NCI-H510A treated with DMSO at 0.1 percent for 48 hours (cell line): ENCODE measurements around the gene ARRDC3.
"Not testable (repeated sequence)": the region's sequence is repeated elsewhere in the genome, so short reads cannot be mapped to it uniquely, and the experiment has no call there.

Experiments
- DNase-seq: peaks from one replicate; lab custom pipeline; 2025; lab: John Stamatoyannopoulos, UW

ARRDC3 gene

GRCh38 chr5:91359962-91360609, 23.0 kb downstream of the ARRDC3 start:
- DNase-seq: no peak

GRCh38 chr5:91357806-91358205, 25.3 kb downstream of the ARRDC3 start:
- DNase-seq: no peak

- peak; percentile 27 for DNase-seq
Observed at GRCh38 chr5:91357012-91357634, 26.0 kb downstream of the ARRDC3 start.

- not testable (repeated sequence) for DNase-seq
Observed at GRCh38 chr5:91354867-91355266, 28.2 kb downstream of the ARRDC3 start.

- DNase-seq: no peak
Observed at GRCh38 chr5:91352831-91353695, 30.1 kb downstream of the ARRDC3 start.

GRCh38 chr5:91345461-91345860, 37.7 kb downstream of the ARRDC3 start:
- no peak for DNase-seq

GRCh38 chr5:91344661-91345200, 38.4 kb downstream of the ARRDC3 start:
- DNase-seq: not testable (repeated sequence)

- no peak for DNase-seq
Observed at GRCh38 chr5:91343916-91344315, 39.2 kb downstream of the ARRDC3 start.

GRCh38 chr5:91342931-91343330, 40.2 kb downstream of the ARRDC3 start:
- DNase-seq: not testable (repeated sequence)

GRCh38 chr5:91341154-91341553, 42.0 kb downstream of the ARRDC3 start:
- DNase-seq: no peak

- DNase-seq: no peak
Observed at GRCh38 chr5:91340532-91340931, 42.6 kb downstream of the ARRDC3 start.

GRCh38 chr5:91339063-91339705, 43.9 kb downstream of the ARRDC3 start:
- no peak for DNase-seq

- DNase-seq: peak; percentile 4
Observed at GRCh38 chr5:91332267-91333045, 50.7 kb downstream of the ARRDC3 start.

GRCh38 chr5:91331705-91332104, 51.4 kb downstream of the ARRDC3 start:
- no peak for DNase-seq

- no peak for DNase-seq
Observed at GRCh38 chr5:91329283-91329682, 53.8 kb downstream of the ARRDC3 start.

GRCh38 chr5:91328743-91329142, 54.4 kb downstream of the ARRDC3 start:
- peak; percentile 5 for DNase-seq

- not testable (repeated sequence) for DNase-seq
Observed at GRCh38 chr5:91322981-91323380, 60.1 kb downstream of the ARRDC3 start.

GRCh38 chr5:91319667-91320066, 63.5 kb downstream of the ARRDC3 start:
- no peak for DNase-seq

- DNase-seq: no peak
Observed at GRCh38 chr5:91318724-91319123, 64.4 kb downstream of the ARRDC3 start.
